ENCODE results near the gene RALGPS1.

GRCh38 chr9:127253446-127253845, 338.9 kb downstream of the RALGPS1 start:
- TF ChIP-seq REST (IDR thresholded peaks at IDR 0.05; ENCODE audit: insufficient replicate concordance, low read depth) (no peak), POLR2AphosphoS5 (IDR thresholded peaks at IDR 0.05; ENCODE audit: low read depth) (no peak), CTCF (IDR thresholded peaks at IDR 0.05; ENCODE audit: insufficient read depth, low read length) (no peak), GABPA (IDR thresholded peaks at IDR 0.05; ENCODE audit: low read depth) (no peak)
